SK-N-SH (cell line): ENCODE results near the gene LEKR1.
A peak's percentile ranks its signal among the peaks of the same experiment; 100 is the strongest.

Experiments
- FOXJ3 ChIP-seq: sonication (generic); formaldehyde crosslinking; IDR thresholded peaks from 2 replicates; pipeline ENCODE4 v1.5.1; 2020; ENCODE audit warnings: mild to moderate bottlenecking, missing genetic modification reagents
- JUND ChIP-seq: IDR thresholded peaks from 2 replicates; pipeline ENCODE4 v1.4.0; 2012
- MAX ChIP-seq: IDR thresholded peaks from 2 replicates; pipeline ENCODE4 v1.4.0; 2012; ENCODE audit warnings: low read depth
- NFIC ChIP-seq: IDR thresholded peaks from 2 replicates; pipeline ENCODE4 v1.4.0; 2012; ENCODE audit warnings: borderline replicate concordance
- NRF1 ChIP-seq: IDR thresholded peaks from 2 replicates; pipeline ENCODE4 v1.6.1; 2012; ENCODE audit warnings: low read depth, mild to moderate bottlenecking, low read length
- POLR2AphosphoS5 ChIP-seq: IDR thresholded peaks from 2 replicates; pipeline ENCODE4 v1.6.1; 2012; ENCODE audit warnings: low read depth, low read length
- SMC3 ChIP-seq: IDR thresholded peaks from 2 replicates; pipeline ENCODE4 v1.6.1; 2012; ENCODE audit warnings: low read depth, low read length, improper control_type of control experiment
- USF1 ChIP-seq: IDR thresholded peaks from 2 replicates; pipeline ENCODE4 v1.4.0; 2012; ENCODE audit warnings: low read depth, borderline replicate concordance
- TF ChIP-seq, protein P1 (sequence below): fragments of 200-600 bp; sonication (generic); IDR thresholded peaks from 2 replicates; pipeline ENCODE4 v1.6.1; 2017; ENCODE audit warnings: antibody characterized with exemption, mild to moderate bottlenecking, moderate library complexity
- TF ChIP-seq, protein P2 (sequence below): IDR thresholded peaks from 2 replicates; pipeline ENCODE4; 2012

GRCh38 chr3:156816794-156817645, 9.1 kb upstream of the LEKR1 start:
- TF ChIP-seq MAX (peak; percentile 93), NFIC (no peak), NRF1 (0 out of 2 replicates have a peak, but pooled peaks have one; percentile 5), JUND (no peak), FOXJ3 (no peak), SMC3 (0 out of 2 replicates have a peak, but pooled peaks have one; percentile 5), POLR2AphosphoS5 (0 out of 2 replicates have a peak, but pooled peaks have one; percentile 39), USF1 (no peak)
- TF ChIP-seq, protein P1, sequence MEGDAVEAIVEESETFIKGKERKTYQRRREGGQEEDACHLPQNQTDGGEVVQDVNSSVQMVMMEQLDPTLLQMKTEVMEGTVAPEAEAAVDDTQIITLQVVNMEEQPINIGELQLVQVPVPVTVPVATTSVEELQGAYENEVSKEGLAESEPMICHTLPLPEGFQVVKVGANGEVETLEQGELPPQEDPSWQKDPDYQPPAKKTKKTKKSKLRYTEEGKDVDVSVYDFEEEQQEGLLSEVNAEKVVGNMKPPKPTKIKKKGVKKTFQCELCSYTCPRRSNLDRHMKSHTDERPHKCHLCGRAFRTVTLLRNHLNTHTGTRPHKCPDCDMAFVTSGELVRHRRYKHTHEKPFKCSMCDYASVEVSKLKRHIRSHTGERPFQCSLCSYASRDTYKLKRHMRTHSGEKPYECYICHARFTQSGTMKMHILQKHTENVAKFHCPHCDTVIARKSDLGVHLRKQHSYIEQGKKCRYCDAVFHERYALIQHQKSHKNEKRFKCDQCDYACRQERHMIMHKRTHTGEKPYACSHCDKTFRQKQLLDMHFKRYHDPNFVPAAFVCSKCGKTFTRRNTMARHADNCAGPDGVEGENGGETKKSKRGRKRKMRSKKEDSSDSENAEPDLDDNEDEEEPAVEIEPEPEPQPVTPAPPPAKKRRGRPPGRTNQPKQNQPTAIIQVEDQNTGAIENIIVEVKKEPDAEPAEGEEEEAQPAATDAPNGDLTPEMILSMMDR = peak; percentile 24
- TF ChIP-seq, protein P2, sequence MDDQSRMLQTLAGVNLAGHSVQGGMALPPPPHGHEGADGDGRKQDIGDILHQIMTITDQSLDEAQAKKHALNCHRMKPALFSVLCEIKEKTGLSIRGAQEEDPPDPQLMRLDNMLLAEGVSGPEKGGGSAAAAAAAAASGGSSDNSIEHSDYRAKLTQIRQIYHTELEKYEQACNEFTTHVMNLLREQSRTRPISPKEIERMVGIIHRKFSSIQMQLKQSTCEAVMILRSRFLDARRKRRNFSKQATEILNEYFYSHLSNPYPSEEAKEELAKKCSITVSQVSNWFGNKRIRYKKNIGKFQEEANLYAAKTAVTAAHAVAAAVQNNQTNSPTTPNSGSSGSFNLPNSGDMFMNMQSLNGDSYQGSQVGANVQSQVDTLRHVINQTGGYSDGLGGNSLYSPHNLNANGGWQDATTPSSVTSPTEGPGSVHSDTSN = no peak
